Skeletal muscle satellite cell (primary cell): ENCODE measurements around the gene NXPH3.

Experiments used
- H3K27me3 ChIP-seq: 2 replicates; pipeline ENCODE4 v1.7.0; 2013; ENCODE audit warnings: low read length; ENCODE audit not compliant: control insufficient read depth, insufficient read depth
- H3K36me3 ChIP-seq: 2 replicates; pipeline ENCODE4 v1.7.0; 2013; ENCODE audit warnings: mild to moderate bottlenecking, control low read depth, low read length; ENCODE audit not compliant: insufficient read depth
- H3K4me1 ChIP-seq: 2 replicates; pipeline ENCODE4 v1.7.0; 2013; ENCODE audit warnings: low read length; ENCODE audit not compliant: control insufficient read depth, insufficient read depth
- H3K4me2 ChIP-seq: 2 replicates; pipeline ENCODE4 v1.7.0; 2013; ENCODE audit warnings: mild to moderate bottlenecking, low read length
- H3K4me3 ChIP-seq: 2 replicates; pipeline ENCODE4 v1.7.0; 2013; ENCODE audit warnings: low read length
- H3K9ac ChIP-seq: 2 replicates; pipeline ENCODE4 v1.7.0; 2013; ENCODE audit warnings: mild to moderate bottlenecking, low read depth, low read length, moderate library complexity
- H3K9me3 ChIP-seq: replicated peaks from 2 replicates; pipeline ENCODE4 v1.7.0; 2013; ENCODE audit warnings: mild to moderate bottlenecking, control low read depth, low read length

The NXPH3 gene

DNA sequence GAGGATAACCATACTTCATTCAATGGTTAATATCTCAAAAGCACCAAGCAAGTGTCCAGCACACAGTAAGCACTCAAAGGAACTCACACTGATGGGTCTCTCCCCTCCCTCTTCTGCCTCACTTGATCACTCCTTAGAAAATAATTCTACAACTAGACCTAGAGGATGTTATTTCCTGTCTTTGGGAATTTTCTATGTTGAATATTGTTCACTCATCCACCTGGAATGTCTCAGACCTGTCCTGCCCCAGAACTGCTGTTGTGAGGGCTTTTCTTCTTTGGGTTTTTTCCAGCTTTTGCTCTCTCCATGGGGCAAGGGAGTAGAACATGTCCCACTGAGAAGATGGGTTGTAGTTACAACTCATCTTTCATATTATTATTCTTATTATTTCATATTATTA is 25.3 kb downstream of the NXPH3 start:
- H3K27me3 ChIP-seq, result no peaks in the 10 kb centered on the region

GRCh38 chr17:49602783-49603182 is 27.1 kb downstream of the NXPH3 start:
- Histone ChIP-seq H3K4me3 (no peak overlapping the region), H3K9me3 (no peaks in the 10 kb centered on the region), H3K9ac (no peak overlapping the region), H3K4me1 (peaks cover 3% of the 10 kb centered on the region), H3K4me2 (no peak overlapping the region), H3K27me3 (no peaks in the 10 kb centered on the region), H3K36me3 (peaks cover 59% of the 10 kb centered on the region)

More for the DNA sequence above, 25.3 kb downstream of the NXPH3 start:
- Histone ChIP-seq H3K4me1 (peaks cover 3% of the 10 kb centered on the region), H3K4me3 (no peak overlapping the region), H3K4me2 (no peak overlapping the region), H3K36me3 (peaks cover 59% of the 10 kb centered on the region), H3K9me3 (no peaks in the 10 kb centered on the region), H3K9ac (no peak overlapping the region)

DNA sequence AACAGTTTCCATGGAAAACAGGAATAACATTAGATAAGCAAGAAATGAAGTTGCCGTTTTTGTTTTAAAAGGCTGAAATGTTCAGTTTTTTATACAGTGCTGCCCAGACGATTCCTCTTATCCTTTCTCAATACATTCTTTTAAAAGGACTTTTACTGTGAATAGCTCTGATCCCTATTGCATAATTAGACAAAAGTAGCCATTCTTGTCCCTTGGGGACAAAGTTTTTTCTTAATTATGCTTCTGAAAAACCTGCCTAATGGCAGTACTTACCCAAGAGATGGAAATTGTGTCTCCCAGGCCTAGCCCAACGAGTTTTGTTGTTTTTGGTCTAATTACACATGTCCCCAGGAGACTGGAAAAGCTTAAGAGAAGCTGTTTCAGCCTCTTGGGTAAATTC is 27.6 kb downstream of the NXPH3 start:
- H3K9ac ChIP-seq, result no peak overlapping the region
- no peak overlapping the region for H3K4me2 ChIP-seq
- H3K27me3 ChIP-seq, result no peaks in the 10 kb centered on the region
- no peaks in the 10 kb centered on the region for H3K9me3 ChIP-seq
- H3K4me3 ChIP-seq, result no peak overlapping the region
- no peaks in the 10 kb centered on the region for H3K4me1 ChIP-seq
- peaks cover 58% of the 10 kb centered on the region for H3K36me3 ChIP-seq

DNA sequence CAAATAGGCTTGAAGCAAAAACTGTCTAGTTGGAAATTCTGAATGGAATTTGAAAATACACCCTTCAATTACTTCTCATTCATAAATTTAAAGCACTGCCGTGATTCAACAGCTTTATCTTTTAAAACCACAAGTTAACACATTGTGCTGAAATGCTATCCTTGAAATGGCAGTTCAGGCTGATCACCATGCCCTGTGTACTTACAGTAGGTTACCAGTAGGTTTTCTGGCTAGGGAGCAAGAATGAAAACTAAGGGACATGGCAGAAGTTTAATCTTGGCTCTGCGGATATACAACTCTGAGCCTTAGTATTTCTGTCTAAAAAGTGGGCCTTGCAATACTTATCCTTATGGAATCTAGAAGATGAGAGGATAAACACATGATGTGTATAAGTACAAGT is 28.0 kb downstream of the NXPH3 start:
- no peak overlapping the region for H3K9ac ChIP-seq
- no peaks in the 10 kb centered on the region for H3K9me3 ChIP-seq
- no peaks in the 10 kb centered on the region for H3K27me3 ChIP-seq
- H3K4me2 ChIP-seq, result no peak overlapping the region
- no peaks in the 10 kb centered on the region for H3K4me1 ChIP-seq
- no peak overlapping the region for H3K4me3 ChIP-seq
- H3K36me3 ChIP-seq, result peaks cover 63% of the 10 kb centered on the region

GRCh38 chr17:49604314-49604869 is 28.7 kb downstream of the NXPH3 start:
- Histone ChIP-seq H3K4me3 (no peak overlapping the region), H3K4me1 (no peaks in the 10 kb centered on the region), H3K4me2 (no peak overlapping the region), H3K9me3 (no peaks in the 10 kb centered on the region), H3K27me3 (no peaks in the 10 kb centered on the region), H3K36me3 (peaks cover 69% of the 10 kb centered on the region), H3K9ac (no peak overlapping the region)

GRCh38 chr17:49610883-49611584 is 35.4 kb downstream of the NXPH3 start:
- H3K27me3 ChIP-seq, result no peaks in the 10 kb centered on the region
- H3K9ac ChIP-seq, result no peak overlapping the region
- no peak overlapping the region for H3K4me2 ChIP-seq
- no peaks in the 10 kb centered on the region for H3K9me3 ChIP-seq
- H3K4me3 ChIP-seq, result no peak overlapping the region
- H3K4me1 ChIP-seq, result no peaks in the 10 kb centered on the region
- peaks cover 61% of the 10 kb centered on the region for H3K36me3 ChIP-seq

DNA sequence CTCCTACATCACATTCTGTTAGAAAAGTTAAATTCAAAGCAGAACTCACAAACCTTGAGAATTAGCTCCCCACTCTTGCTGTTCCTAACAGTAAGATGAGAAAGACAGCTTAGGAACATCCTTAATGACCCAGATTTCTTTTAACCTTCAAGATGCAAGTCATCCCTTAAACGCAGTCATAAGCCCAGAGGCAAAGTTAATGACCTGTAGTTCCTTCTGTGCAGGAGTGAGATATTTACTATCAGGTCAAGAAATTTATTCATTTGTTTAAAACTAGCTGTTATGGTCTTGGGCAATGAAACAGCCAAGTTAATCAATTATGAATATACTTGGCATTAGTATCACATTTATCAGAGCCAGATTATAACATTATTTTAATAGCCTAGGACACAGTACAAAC is 37.1 kb downstream of the NXPH3 start:
- no peaks in the 10 kb centered on the region for H3K27me3 ChIP-seq
- H3K9me3 ChIP-seq, result no peaks in the 10 kb centered on the region
- H3K36me3 ChIP-seq, result peaks cover 49% of the 10 kb centered on the region
- H3K4me2 ChIP-seq, result no peak overlapping the region
- H3K4me1 ChIP-seq, result no peaks in the 10 kb centered on the region
- H3K4me3 ChIP-seq, result no peak overlapping the region
- no peak overlapping the region for H3K9ac ChIP-seq

DNA sequence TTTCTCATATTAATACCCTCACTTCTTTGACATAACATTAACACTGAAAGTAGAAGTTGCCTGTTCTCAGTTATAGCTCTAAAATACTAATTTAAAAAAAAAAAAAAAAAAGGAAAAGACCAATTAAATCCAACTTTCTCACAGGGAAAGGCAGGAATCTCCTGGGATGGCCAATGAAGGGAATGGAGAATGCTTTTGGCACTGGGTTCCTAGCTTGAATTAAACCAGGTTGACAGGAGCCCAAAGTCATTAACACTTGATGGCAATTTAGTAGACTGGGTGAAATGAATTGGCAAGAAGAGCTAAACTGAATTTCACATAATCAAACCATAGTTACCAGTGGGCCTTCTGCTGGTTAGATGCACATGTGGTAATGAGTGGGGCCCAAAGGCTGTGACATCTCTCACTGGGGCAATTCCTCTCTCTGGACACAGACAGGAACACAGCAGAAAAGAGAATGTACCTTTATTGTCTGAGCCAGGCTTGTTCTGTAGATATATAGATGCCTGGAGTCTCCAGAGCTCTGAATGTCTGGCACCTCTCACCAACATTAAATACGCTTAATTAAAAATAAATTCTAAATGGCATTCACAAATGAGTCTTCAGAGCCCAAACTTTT is 37.6 kb downstream of the NXPH3 start:
- Histone ChIP-seq H3K9me3 (no peaks in the 10 kb centered on the region), H3K36me3 (peaks cover 50% of the 10 kb centered on the region)

GRCh38 chr17:49616086-49616485 is 40.4 kb downstream of the NXPH3 start:
- Histone ChIP-seq H3K27me3 (no peaks in the 10 kb centered on the region), H3K4me1 (no peaks in the 10 kb centered on the region), H3K36me3 (peaks cover 41% of the 10 kb centered on the region), H3K4me2 (no peak overlapping the region), H3K9ac (no peak overlapping the region), H3K4me3 (no peak overlapping the region), H3K9me3 (no peaks in the 10 kb centered on the region)

More for the DNA sequence above, 37.6 kb downstream of the NXPH3 start:
- H3K27me3 ChIP-seq, result no peaks in the 10 kb centered on the region
- H3K9ac ChIP-seq, result no peak overlapping the region
- H3K4me3 ChIP-seq, result no peak overlapping the region
- no peaks in the 10 kb centered on the region for H3K4me1 ChIP-seq
- no peak overlapping the region for H3K4me2 ChIP-seq

GRCh38 chr17:49616601-49617131 is 41.0 kb downstream of the NXPH3 start:
- Histone ChIP-seq H3K4me2 (no peak overlapping the region), H3K36me3 (peaks cover 43% of the 10 kb centered on the region), H3K4me1 (no peaks in the 10 kb centered on the region), H3K9ac (no peak overlapping the region), H3K9me3 (no peaks in the 10 kb centered on the region), H3K27me3 (no peaks in the 10 kb centered on the region), H3K4me3 (no peak overlapping the region)

DNA sequence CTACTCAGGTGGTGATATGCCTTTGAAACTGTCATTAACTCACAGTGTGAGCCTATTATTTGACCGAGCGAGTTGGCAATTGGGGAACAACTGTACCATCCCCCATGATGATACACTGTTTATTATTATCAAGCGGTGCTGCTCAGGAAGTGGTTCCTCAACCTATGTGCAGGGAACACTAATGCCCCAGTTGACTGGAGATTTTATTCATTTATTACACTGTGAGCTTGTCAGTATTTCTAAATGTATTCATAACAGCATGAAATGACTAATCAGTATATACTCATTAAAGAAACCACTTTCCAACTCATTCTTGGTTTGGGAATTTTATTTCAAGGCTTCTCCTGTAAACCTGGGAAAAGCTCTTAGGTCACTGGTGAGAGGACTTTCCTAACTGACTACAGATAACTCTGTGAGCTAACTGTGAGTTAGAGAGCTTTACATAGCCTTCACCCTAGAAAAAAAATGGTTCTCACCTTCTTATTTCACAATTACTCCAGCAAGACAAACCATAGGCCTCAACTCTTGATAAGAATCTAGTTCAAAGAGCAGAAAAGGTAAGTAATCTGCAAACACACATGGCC is 42.4 kb downstream of the NXPH3 start:
- no peak overlapping the region for H3K9ac ChIP-seq
- no peaks in the 10 kb centered on the region for H3K27me3 ChIP-seq
- H3K4me3 ChIP-seq, result no peak overlapping the region
- no peaks in the 10 kb centered on the region for H3K9me3 ChIP-seq
- H3K4me1 ChIP-seq, result no peaks in the 10 kb centered on the region
- no peak overlapping the region for H3K4me2 ChIP-seq
- peaks cover 45% of the 10 kb centered on the region for H3K36me3 ChIP-seq
